Measurements from ENCODE around the gene GPN1.

GRCh38 chr2:27671235-27671634, 42.4 kb downstream of the GPN1 start:
- TF ChIP-seq CTCF (IDR thresholded peaks at IDR 0.05; ENCODE audit: insufficient read depth, low read depth, low read length) (no peak), EZH2 (IDR thresholded peaks at IDR 0.05; ENCODE audit: insufficient read depth, low read length) (no peak)
